CD4-positive, alpha-beta T cell treated with Interleukin-1 beta for 1 hour (primary cell): ENCODE measurements around the gene ZNF385D.

Experiments
- DNase-seq, 2 donors: peaks; one replicate each; pipeline ENCODE4 v3.0.0-alpha.2; 2020 to 2022

ZNF385D gene

GRCh38 chr3:21750831-21751391 is at the start of gene ZNF385D:
TSS of gene ZNF385D (minus strand) at chr3:21751210. CDS start at chr3:21750916, 294 bp downstream.
- DNase-seq, result no peak

DNA sequence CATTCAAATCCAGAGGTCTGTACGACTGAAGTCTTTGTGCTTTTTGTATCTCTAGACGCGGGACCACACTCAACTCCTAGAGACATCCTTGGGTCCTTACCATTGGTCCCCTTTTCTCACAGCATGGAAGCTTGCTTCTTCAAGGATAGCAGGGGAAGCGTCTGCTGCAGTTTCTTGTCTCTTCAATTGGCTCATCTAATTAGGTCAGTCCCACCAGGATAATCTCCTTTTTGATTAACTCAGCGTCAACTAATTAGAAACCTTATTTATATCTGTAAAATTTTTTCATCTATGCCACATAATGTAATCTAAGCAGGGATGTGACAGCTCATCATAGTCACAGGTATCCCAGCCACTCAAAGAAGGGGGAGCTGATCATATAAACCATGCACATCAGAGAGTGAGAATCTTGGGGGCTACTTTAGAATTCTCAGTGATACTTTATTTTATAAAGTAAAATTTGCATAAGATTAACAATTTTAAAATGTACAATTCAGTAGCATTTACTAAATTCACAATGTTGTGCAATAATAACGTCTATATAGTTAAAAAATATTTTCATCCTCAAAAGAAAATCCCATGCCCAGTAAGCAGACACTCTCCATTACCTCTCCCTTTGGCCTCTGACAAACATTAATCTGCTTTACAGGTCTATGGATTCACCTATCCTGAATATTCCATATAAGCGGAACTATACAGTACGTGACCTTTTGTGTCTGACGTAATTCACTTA is 47.5 kb upstream of the ZNF385D start:
- no peak for DNase-seq

- DNase-seq, result no peak
Observed at GRCh38 chr3:21795921-21796320, 44.9 kb upstream of the ZNF385D start.

- DNase-seq, result no peak
Observed at GRCh38 chr3:21795152-21795837, 44.3 kb upstream of the ZNF385D start.

DNA sequence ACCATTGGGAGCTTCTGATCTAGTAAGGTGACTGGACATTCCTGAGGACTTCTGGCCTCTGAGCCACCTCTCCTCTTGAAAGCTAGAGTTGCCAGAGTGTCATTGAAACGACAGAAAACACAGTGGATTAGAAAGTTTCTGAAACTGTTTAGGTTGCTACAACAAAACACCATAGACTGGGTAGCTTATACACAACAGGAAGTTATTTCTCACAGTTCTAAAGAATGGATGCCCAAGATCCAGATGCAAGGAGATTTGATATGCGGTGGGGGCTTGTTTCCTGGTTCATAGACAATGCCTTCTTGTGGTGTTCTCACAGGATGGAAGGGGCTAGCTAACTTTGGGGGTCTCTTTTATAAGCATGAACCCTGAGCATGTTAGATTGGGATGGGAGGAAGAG is 43.3 kb upstream of the ZNF385D start:
- DNase-seq, result no peak

DNA sequence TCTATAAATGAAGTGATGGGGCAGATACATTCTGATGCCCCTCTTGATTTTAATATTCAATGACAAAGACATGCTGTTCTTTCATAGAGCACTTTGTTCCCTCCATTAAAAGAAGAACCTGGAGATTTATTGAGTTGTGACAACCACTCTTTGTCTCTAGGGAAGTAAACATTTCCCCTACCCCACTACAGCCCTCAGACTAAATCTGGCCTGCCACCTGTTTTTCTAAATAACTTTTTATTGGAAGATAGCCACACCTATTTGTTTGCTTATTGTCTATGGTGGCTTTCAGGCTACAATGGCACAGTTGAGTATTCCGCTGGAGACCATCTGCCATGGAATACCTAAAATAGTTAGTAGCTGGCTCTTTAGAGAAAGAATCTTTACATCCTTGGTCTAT is 41.2 kb upstream of the ZNF385D start:
- DNase-seq, result no peak

- DNase-seq, result no peak
Observed at GRCh38 chr3:21791356-21791755, 40.3 kb upstream of the ZNF385D start.

DNA sequence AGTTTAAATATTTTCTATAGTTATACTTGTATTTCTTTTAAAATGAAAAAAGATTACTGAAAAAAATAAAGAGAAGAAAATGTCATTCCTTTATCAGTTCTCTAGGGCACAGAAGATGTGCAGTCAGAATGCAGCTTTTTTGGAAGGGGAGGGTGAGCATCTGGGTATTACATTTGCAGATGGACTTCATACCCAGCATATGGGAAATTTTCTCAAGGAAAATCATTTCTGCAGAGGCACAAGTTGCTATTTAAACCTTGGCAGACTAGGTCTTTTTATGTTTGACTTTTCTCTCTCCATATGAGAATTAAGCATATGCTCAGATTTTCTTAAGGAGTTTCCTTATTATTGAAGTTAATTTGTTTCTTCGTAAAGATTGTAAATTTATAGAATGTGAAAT is 39.5 kb upstream of the ZNF385D start:
- DNase-seq, result no peak

DNA sequence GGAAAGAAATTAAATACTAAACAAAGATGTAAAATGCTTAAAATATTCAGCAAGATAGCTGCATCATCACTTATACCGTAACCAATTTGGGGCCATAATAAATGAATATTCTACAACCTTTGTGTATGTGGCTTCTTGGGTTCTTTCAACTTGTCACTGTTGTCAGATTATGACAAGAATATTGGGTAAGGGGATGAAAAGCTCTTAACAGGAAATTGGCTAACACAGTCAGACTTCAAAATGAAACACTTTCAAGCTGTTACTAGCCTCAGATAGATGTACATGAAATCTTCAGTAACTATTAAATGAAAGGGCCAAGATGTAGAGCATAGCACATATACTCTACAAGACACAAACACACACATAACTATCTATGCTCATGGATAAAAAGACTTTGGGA is 38.7 kb upstream of the ZNF385D start:
- DNase-seq, result no peak

GRCh38 chr3:21786438-21786797 is 35.4 kb upstream of the ZNF385D start:
- no peak for DNase-seq

- DNase-seq, result no peak
Observed at GRCh38 chr3:21785765-21786437, 34.9 kb upstream of the ZNF385D start.

DNA sequence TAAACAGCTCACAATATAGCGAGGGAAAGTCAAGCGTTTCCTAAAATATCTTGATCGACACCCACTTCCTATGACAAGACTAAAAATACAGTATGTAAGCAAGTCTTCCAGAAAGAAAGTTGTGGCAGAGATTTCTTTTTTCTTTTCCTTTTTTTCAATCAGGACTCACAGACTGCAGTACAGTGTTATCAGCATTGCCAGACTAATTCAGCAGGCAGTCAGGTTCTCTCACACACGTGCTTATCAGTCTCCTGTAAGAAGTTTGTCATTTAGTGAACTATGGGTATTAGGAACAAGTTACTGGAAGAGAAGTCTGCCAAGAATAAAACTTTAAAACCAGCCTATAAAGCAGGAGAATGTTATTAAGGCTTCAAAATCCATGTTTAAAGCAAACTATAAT is 32.8 kb upstream of the ZNF385D start:
- no peak for DNase-seq

DNA sequence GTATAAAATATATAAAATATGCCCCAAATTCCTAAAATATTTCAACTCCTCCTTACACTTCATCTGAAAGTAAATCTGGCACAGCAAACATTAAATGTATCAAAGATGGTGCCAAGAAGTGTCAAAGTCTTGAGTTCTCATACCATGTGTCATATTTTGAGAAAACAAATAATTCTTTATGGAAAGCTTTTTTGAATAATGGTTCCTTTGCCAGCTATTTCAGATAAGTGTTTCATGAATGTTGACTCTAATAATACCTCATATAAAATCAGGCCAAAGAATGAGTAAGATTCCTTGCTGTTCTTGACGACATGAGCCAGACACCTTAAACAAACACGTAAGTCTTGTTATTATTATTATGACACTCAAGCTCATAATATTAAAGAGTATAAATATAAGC is 30.3 kb upstream of the ZNF385D start:
- DNase-seq, result no peak

- DNase-seq, result no peak
Observed at GRCh38 chr3:21779909-21780308, 28.9 kb upstream of the ZNF385D start.

DNA sequence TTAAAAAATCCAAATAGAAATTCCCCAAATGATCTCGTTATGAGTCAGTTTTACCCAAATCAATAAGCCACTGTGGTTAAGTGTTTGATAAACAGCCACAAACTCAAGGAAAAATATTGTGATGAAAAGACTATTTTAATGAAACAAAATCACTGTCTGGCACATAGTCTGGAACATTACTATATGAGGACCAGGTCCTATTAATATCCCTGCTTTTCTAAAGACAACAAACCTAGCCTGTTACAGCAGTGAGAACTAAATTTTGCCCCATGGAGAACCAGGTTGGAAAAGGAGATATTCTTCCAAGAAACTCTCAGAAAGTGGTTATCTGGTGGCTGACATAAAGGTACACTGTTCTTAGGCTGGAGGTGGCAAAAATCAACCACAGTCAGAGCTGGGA is 27.7 kb upstream of the ZNF385D start:
- no peak for DNase-seq

- no peak for DNase-seq
Observed at GRCh38 chr3:21777821-21778220, 26.8 kb upstream of the ZNF385D start.

GRCh38 chr3:21766002-21766401 is 15.0 kb upstream of the ZNF385D start:
- DNase-seq, result no peak

- no peak for DNase-seq
Observed at GRCh38 chr3:21755896-21756295, 4.9 kb upstream of the ZNF385D start.

DNA sequence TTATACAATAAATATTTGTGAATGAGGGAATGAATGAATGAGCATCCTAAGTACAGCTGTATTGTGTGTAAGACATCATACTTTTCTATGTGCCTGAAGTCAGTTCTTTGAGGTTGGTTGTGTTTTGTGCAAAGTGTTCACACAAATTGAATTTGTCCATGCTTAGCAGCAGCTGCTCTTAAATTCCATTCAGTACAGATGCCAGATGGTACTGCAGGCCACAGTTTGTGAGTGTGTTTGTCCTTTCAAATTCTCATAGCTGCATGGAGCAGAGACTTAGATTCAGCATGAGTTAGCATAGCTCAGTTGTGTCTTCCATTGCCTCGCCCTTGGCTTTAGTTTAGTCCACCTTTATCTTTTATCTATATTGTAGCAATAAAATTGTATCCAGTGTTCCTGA is 3.8 kb upstream of the ZNF385D start:
- DNase-seq, result no peak

DNA sequence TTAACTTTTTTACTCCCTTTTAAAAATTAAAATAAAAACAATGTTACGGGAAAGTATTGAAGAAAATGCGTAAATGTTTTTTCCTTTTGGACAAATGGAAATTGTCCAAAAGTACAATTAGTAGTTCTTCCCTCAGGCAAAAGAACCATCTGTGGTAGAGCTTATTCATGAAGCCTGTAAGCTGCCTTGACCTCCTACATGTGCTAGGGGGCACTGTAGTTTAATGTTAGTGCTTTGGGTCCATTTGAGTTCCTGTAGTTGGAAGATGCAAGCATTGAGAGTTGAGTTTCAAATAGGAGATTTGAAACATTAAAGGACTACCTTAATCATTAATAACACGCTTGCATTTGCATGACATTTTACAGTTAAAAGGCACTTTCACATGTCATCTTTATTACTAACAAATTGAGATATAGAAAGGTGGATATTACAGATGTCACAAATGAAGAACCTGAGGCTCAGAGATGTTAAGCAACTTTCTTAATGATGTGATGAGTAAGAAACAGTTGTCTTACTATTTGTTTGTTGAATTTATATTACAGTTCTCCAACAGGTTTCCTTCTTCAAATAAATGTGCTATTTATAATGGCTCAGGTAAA is 1.8 kb upstream of the ZNF385D start:
- no peak for DNase-seq

DNA sequence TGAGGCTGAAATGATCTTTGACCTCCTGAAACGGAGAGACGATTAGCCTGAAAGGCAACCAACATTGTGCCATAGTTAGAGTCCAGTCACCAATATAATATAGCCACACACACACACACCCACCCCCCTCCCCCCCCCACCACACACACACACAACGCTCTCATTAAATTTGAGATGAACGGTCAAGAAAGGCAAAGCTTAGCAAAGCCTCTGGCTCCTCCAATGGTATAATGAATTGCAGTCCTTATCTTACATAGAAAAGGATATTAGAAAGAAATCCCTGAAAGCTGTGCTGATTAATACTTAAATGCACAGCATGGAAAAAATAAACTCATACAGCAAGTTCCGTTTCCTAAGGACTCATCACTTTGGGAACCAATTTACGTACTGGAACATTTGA is 876 bp upstream of the ZNF385D start:
- no peak for DNase-seq

DNA sequence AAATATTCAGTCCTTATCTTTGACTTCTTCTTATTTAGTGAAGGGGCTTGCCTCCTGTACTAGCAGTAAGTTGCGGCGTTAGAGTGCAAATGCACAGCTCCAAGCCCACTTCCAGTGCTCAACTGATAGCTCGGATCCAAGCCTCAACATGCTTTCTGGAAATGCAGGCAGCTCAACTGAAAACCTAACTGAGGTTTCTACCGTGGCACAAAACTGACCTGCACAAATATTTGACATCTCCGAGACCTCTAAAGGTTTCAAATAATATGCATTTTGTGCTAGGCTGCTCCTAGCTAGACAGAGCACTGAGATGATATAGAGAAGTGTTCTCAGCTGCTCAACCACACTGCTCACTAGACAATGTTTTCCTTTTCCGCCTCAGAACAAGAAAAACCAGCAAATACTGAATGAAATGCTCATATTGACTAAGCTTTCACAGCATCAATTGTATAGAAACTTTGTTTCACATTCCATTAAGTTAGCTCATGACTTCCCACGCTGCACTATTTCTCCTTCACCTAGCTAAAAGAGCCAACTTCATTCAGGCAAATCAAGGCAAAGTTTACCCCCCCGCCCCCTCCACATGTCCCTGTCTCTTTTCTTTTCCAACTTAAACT is 822 bp downstream of the ZNF385D start:
- DNase-seq, result no peak

DNA sequence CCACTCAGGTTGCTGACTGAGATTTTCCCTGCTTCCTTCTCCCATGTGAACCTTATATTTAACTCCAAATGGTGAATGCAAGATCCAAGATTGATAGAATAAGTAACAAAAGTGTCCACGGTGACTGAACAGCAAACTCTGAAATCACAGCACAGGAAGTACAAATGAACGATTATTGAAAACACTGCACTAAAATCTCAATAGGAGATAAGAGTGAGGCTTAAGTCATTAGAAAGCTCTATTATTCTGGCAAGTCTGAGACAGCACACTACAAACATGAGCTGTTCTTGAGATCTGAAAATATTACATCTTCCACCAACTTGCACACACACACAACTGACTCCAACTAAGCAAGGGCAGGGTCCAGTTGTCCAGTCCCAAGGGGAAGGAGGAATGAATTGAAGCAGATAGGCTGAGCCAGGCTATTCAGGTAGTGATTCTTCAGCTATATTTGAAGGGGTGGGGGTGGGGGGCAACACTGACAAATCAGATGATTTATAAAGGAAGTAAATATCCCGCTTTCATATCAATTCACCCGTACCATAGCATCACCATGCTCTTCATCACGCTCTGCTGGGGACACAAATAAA is 2.9 kb downstream of the ZNF385D start:
- DNase-seq, result no peak
